Hair follicle dermal papilla cell (primary cell): ENCODE data around the gene ATF5. TPM values are rescaled to one million over a fixed set of nuclear protein-coding genes. Genes with fewer than 3 reads are reported as not detected.

ENCODE experiments used
- total RNA-seq: library from RNA; depleted of rRNA; stranded (reverse); fragments of >200 nt; gene quantifications from 2 replicates; pipeline ENCODE4 v1.2.3, GENCODE V29; 2012

The ATF5 gene, protein sequence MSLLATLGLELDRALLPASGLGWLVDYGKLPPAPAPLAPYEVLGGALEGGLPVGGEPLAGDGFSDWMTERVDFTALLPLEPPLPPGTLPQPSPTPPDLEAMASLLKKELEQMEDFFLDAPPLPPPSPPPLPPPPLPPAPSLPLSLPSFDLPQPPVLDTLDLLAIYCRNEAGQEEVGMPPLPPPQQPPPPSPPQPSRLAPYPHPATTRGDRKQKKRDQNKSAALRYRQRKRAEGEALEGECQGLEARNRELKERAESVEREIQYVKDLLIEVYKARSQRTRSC
- 8.1 and 9.2 TPM in 2 replicates for total RNA-seq

DNA sequence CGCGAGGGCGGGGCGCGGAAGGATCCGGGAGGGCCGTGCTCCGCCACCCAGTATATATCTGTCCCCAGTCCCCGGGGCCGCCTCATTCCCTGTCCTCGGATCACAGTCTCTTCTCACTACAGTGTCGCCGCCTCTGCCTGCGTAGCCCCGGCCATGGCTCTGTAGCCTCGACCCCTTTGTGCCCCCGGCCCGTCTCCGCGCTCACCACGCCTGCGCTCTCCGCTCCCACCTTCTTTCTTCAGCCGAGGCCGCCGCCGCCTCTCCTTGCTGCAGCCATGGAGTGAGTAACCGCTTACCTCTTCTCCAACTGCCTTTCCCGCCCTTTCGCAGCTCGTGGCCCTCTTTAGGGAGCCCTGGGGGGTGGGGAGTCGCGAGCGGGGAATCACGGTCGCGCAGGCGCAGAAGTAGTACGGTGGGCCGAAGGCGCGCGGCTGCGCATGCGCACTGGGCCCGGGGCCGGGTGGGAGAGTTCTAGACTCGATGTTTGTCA lies at the start of gene ATF5, which contains the start of gene NUP62:
Gene ATF5 (plus strand): TSS at position 85 of the 490 bp plus-strand sequence. CDS start 1,646 bp downstream, outside the sequence.
Gene NUP62 (minus strand): TSS at position 384 of the 490 bp plus-strand sequence. CDS start 19,697 bp downstream, outside the sequence.

DNA sequence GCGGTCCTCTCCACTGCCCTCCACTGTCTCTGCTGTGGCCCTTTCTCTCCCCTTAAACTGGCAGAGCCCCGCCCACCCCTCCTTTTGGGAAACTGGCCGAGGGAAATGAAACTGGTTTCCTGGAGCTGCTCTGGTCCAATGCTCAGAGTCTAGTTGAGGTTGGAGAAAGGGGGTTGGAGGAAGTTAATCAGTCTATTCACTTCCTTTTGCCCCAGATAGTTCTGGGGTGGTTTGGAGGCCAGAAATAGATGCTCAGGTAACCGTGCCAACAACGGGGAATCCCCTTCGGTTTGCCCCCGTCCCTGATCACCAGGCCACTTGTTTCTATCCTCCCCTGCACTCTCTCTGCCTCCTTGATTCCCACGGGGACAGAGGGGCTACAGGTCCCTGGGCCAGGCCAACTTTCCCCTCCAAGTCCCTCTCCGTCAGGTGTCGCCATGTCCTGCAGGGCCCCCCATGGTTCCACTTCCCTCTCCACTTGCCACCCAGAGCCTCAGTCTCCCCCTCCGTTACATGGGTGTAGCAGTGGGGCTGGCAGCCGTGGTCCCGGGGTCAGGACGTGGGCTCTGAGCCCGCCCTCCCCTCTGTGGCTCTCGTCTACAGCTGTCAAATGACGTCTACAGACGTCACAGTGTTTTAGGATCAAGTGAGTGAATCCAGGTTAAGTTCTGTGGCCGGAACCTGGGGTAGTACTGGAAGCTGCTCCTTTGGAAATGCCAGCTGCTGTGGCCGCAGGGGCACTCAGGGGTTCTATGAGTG lies 32.0 kb upstream of the ATF5 start, which contains the start of gene IL4I1:
Gene IL4I1 (minus strand): TSS at position 25 of the 759 bp plus-strand sequence. CDS start 727 bp downstream, outside the sequence.

DNA sequence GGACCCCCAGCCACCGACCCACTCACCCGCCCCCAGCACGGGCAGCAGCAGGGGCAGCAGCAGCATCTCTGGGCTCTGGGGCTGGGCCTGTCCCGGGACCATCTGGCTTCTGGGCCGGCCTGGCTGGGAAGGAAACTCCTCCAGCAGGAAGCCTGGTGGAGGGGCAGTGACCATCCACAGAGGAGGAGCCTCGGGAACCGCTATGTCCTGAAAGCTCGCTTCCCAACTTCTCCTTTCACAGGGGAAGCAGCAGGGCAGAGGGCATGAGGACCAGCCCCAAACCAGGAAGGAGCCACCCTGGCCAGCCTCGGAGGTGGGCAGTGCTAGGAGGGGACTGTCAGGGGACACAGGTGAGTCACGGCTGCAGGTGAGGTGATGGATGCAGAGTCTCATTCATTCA lies 32.0 kb downstream of the ATF5 start, which contains the start of gene SIGLEC11:
Gene SIGLEC11 (minus strand): TSS at position 193 of the 400 bp plus-strand sequence. CDS start 91 bp downstream, at position 102.

Other genes starting within 250 kb of the ATF5 start
- gene ADM5, start 239.6 kb upstream of the ATF5 start, total RNA-seq: 0.36 and 1.1 TPM in 2 replicates
- 18.2 and 20.4 TPM in 2 replicates for gene CPT1C, start 238.1 kb upstream of the ATF5 start, total RNA-seq
- not detected in 2 replicates for gene TSKS, start 165.9 kb upstream of the ATF5 start, total RNA-seq
- 112 and 115 TPM in 2 replicates for gene AP2A1, start 162.2 kb upstream of the ATF5 start, total RNA-seq
- 21.3 and 22.1 TPM in 2 replicates for gene FUZ, start 115.9 kb upstream of the ATF5 start, total RNA-seq
- gene MED25, start 110.9 kb upstream of the ATF5 start, total RNA-seq: 24.2 and 25.6 TPM in 2 replicates
- 51.1 and 56.5 TPM in 2 replicates for gene PTOV1, start 78.0 kb upstream of the ATF5 start, total RNA-seq
- gene PNKP, start 61.6 kb upstream of the ATF5 start, total RNA-seq: 50.0 and 52.1 TPM in 2 replicates
- gene AKT1S1, start 51.9 kb upstream of the ATF5 start, total RNA-seq: 18.2 and 19.7 TPM in 2 replicates
- gene TBC1D17, start 51.5 kb upstream of the ATF5 start, total RNA-seq: 30.2 and 33.3 TPM in 2 replicates
- 0.24 and 1.1 TPM in 2 replicates for gene IL4I1, start 32.3 kb upstream of the ATF5 start, total RNA-seq
- gene NUP62, start 299 bp downstream of the ATF5 start, total RNA-seq: 41.3 and 42.2 TPM in 2 replicates
- gene SIGLEC11, start 32.0 kb downstream of the ATF5 start, total RNA-seq: not detected in 2 replicates
- gene VRK3, start 96.2 kb downstream of the ATF5 start, total RNA-seq: 26.9 and 27.6 TPM in 2 replicates
- gene ZNF473, start 96.8 kb downstream of the ATF5 start, total RNA-seq: 7.7 and 9.2 TPM in 2 replicates
- not detected in 2 replicates for gene IZUMO2, start 234.1 kb downstream of the ATF5 start, total RNA-seq